GM19193 (cell line): Measurements from ENCODE around the gene FCN1.

Source experiments
- POLR2A ChIP-seq: IDR thresholded peaks from 4 replicates; pipeline ENCODE4 v1.6.1; 2011; ENCODE audit not compliant: insufficient read depth, insufficient read length; ENCODE audit errors: extremely low read depth

FCN1 gene

GRCh38 chr9:134917431-134918373 lies at the start of gene FCN1:
FCN1 (minus strand) TSS chr9:134917912; CDS start chr9:134917871, 41 bp downstream.
- TF ChIP-seq POLR2A: no peak

- no peak for TF ChIP-seq POLR2A
Observed at GRCh38 chr9:134966697-134967546, 49.2 kb upstream of the FCN1 start.

- no peak for TF ChIP-seq POLR2A
Observed at GRCh38 chr9:134966270-134966669, 48.6 kb upstream of the FCN1 start.

- no peak for TF ChIP-seq POLR2A
Observed at GRCh38 chr9:134965851-134966250, 48.1 kb upstream of the FCN1 start.

- TF ChIP-seq POLR2A: no peak
Observed at GRCh38 chr9:134965411-134965810, 47.7 kb upstream of the FCN1 start.

GRCh38 chr9:134964271-134965055 lies 46.8 kb upstream of the FCN1 start:
- no peak for TF ChIP-seq POLR2A

GRCh38 chr9:134963546-134963945 lies 45.8 kb upstream of the FCN1 start:
- no peak for TF ChIP-seq POLR2A

GRCh38 chr9:134962973-134963364 lies 45.3 kb upstream of the FCN1 start:
- TF ChIP-seq POLR2A: no peak

GRCh38 chr9:134962065-134962972 lies 44.6 kb upstream of the FCN1 start:
- TF ChIP-seq POLR2A: no peak

GRCh38 chr9:134961331-134962064 lies 43.8 kb upstream of the FCN1 start:
- no peak for TF ChIP-seq POLR2A

- no peak for TF ChIP-seq POLR2A
Observed at GRCh38 chr9:134960701-134961181, 43.0 kb upstream of the FCN1 start.

GRCh38 chr9:134959971-134960310 lies 42.2 kb upstream of the FCN1 start:
- no peak for TF ChIP-seq POLR2A

GRCh38 chr9:134959126-134959970 lies 41.6 kb upstream of the FCN1 start:
- no peak for TF ChIP-seq POLR2A

GRCh38 chr9:134957945-134958227 lies 40.2 kb upstream of the FCN1 start:
- no peak for TF ChIP-seq POLR2A
